Left ventricle myocardium inferior (tissue), 1 donor: ENCODE results near the gene PPP1R27. TPM values are rescaled to one million over a fixed set of nuclear protein-coding genes. Genes with fewer than 3 reads are reported as not detected.

ENCODE experiments used
- DNase-seq: peaks from one replicate; pipeline ENCODE4 v3.0.0-alpha.2; 2020
- H3K27ac ChIP-seq: fragments of 200-600 bp; replicated peaks from 2 replicates; pipeline ENCODE4 v1.8.0; 2021
- H3K27me3 ChIP-seq: fragments of 200-600 bp; 2 replicates; pipeline ENCODE4 v1.8.0; 2021; ENCODE audit warnings: low read depth
- H3K36me3 ChIP-seq: fragments of 200-600 bp; 2 replicates; pipeline ENCODE4 v1.8.0; 2021
- H3K4me1 ChIP-seq: fragments of 200-600 bp; 2 replicates; pipeline ENCODE4 v1.8.0; 2021
- H3K4me3 ChIP-seq: fragments of 200-600 bp; 2 replicates; pipeline ENCODE4 v1.8.0; 2021; ENCODE audit warnings: mild to moderate bottlenecking, moderate library complexity
- H3K9me3 ChIP-seq: fragments of 200-600 bp; replicated peaks from 2 replicates; pipeline ENCODE4 v1.8.0; 2021
- CTCF ChIP-seq: fragments of 200-600 bp; IDR thresholded peaks from 2 replicates; pipeline ENCODE4 v1.8.0; 2021; ENCODE audit warnings: antibody characterized with exemption, mild to moderate bottlenecking, borderline replicate concordance
- intact Hi-C: fragments of 100-400 bp; cut with micrococcal nuclease; formaldehyde crosslinking; loops from one replicate; pipeline ENCODE4 v1.11.0; 2022
- total RNA-seq: library from RNA; stranded (reverse); fragmentation: NEBNext Ultra II Directional; extraction: Animal tissue kit (Norgen Biotek cat#: 25700); gene quantifications from one replicate; pipeline ENCODE4 v1.2.1, GENCODE V29; 2021
- donor health status: DM: no; HTN: yes; CAD: no; lungs with severe emphysema.

The PPP1R27 gene
- total RNA-seq, 1 donor from 2014 or later: 0.25 TPM

DNA sequence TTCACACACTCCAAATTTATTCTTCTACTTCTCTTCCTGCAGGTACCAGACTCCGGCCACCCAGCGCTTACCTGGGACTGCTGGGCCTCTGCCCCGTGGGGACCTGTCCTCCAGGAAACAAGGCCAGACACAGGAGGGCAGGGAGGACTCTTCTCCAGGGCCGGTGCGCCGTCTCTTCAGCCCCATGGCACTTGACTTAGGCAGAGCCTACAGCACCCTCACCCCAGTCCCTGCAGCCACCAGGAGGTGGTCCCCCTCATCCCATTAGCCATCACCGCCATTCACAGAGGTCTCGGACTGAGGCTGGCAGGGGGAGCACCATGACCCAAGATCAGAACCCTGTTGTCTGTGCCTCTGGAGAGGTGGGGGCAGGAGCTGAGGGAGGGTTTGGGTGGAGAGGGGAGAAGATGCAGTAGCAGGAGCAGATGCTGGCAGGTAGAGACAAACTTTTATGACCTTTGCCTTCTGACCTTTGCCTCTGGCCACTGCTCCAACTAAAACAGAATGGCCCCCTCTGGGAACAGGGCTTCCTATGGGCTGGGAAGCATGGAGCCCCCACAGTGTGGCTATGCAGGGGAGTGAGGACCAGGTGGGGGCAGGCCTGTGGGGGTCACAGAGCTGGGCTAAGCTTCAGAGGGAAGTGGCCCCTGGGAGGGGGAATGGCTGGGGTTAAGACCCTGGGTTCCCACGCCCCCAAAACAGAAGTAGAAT is 32.6 kb downstream of the PPP1R27 start:
- no peaks in the 10 kb centered on the region for H3K9me3 ChIP-seq
- H3K27me3 ChIP-seq: peaks cover 81% of the 10 kb centered on the region
- no peak overlapping the region for H3K27ac ChIP-seq
- TF ChIP-seq CTCF: no peak
- no peaks in the 10 kb centered on the region for H3K36me3 ChIP-seq
- DNase-seq: no peak
- H3K4me1 ChIP-seq: peaks cover 17% of the 10 kb centered on the region
- no peak overlapping the region for H3K4me3 ChIP-seq
- intact Hi-C loops: no loop called here

DNA sequence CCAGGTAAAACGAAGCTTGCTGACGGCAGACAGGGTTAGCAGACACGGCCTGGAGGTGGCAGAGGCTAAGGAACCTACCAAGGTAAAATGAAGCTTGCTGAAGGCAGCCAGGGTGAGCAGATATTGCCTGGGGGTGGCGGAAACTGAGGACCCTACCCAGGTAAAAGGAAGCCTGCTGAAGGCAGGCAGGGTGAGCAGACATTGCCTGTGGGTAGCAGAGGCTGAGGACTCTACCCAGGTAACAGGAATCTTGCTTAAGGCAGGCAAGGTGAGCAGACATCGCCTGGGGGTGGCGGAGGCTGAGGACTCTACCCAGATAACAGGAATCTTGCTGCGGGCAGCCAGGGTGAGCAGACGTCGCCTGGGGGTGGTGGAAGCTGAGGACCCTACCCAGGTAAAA is 33.5 kb downstream of the PPP1R27 start:
- no peaks in the 10 kb centered on the region for H3K36me3 ChIP-seq
- no peaks in the 10 kb centered on the region for H3K9me3 ChIP-seq
- no peak overlapping the region for H3K4me3 ChIP-seq
- no peak overlapping the region for H3K27ac ChIP-seq
- TF ChIP-seq CTCF: no peak
- intact Hi-C loops: no loop called here
- peaks cover 17% of the 10 kb centered on the region for H3K4me1 ChIP-seq
- no peak for DNase-seq
- peaks cover 72% of the 10 kb centered on the region for H3K27me3 ChIP-seq

DNA sequence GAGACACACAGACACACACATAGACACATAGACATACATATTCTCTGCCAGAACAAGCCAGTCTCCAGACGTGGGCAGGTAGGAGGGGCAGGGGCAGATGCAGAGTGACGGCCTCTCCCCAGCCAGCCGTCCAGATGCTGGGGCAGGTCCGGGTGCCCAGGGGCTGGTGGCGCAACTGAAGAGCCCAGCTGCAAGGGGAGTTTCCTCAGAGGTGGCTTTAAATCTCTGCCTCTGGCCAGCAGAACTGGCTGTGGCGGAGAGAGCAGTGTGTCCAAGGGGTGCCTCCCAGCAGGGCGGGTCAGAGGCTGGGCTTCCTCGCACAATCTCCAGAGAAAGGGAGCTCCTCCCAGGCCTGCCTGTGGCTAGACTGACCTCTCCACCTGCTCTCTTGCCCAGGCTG is 40.3 kb downstream of the PPP1R27 start:
- Histone ChIP-seq H3K27me3 (peaks cover 24% of the 10 kb centered on the region), H3K4me1 (no peaks in the 10 kb centered on the region), H3K9me3 (no peaks in the 10 kb centered on the region), H3K36me3 (no peaks in the 10 kb centered on the region), H3K27ac (no peak overlapping the region), H3K4me3 (no peak overlapping the region)
- intact Hi-C loops: no loop called here
- no peak for TF ChIP-seq CTCF
- DNase-seq: no peak

GRCh38 chr17:81794074-81794476 is 40.8 kb downstream of the PPP1R27 start:
- Histone ChIP-seq H3K4me3 (no peak overlapping the region), H3K4me1 (no peaks in the 10 kb centered on the region), H3K9me3 (no peaks in the 10 kb centered on the region), H3K36me3 (no peaks in the 10 kb centered on the region), H3K27ac (no peak overlapping the region), H3K27me3 (peaks cover 20% of the 10 kb centered on the region)
- TF ChIP-seq CTCF: no peak
- no peak for DNase-seq
- intact Hi-C loops: no loop called here

DNA sequence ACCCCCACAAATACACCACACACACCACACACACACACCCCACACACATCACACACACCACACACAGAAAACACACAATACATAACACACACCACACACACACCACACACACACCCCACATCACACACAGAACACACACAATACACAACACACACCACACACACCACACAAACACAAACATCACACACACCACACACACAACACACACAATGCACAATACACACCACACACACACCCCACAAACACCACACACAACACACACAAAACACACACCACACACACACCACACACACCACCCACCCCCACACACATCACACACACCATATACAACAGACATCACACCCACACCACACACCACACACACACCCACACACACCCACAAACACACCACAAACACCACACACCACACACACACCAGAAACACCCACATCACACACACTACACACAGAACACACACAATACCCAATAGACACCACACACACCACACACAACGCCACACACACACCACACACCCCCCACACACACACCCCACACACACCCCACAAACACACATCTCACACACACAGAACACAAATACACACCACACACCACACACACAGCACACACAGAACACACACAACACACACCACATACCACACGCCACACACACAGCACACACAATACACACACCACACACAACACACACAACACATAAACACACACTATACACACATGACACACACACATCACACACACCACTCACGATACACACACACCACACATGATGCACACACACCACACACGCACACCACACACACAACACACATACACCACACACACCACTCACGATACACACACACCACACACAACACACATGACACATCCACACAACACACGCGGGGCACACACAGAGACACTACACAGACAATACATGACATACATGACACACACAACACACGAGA is 41.9 kb downstream of the PPP1R27 start:
- Histone ChIP-seq H3K4me1 (no peaks in the 10 kb centered on the region), H3K27ac (no peak overlapping the region), H3K36me3 (no peaks in the 10 kb centered on the region), H3K9me3 (no peaks in the 10 kb centered on the region), H3K4me3 (no peak overlapping the region), H3K27me3 (peaks cover 20% of the 10 kb centered on the region)
- no peak for TF ChIP-seq CTCF
- DNase-seq: no peak
- intact Hi-C loops: no loop called here

Other genes with a start within 250 kb of the PPP1R27 start
- 87.5 TPM for gene NPLOC4, start 197.9 kb downstream of the PPP1R27 start, total RNA-seq
- gene TSPAN10, start 197.9 kb downstream of the PPP1R27 start, total RNA-seq: 0.30 TPM
- gene PDE6G, start 178.5 kb downstream of the PPP1R27 start, total RNA-seq: not detected
- 18.4 TPM for gene OXLD1, start 168.4 kb downstream of the PPP1R27 start, total RNA-seq
- 5.6 TPM for gene CCDC137, start 168.3 kb downstream of the PPP1R27 start, total RNA-seq
- 9.0 TPM for gene ARL16, start 151.3 kb downstream of the PPP1R27 start, total RNA-seq
- 50.5 TPM for gene HGS, start 151.0 kb downstream of the PPP1R27 start, total RNA-seq
- 157 TPM for gene MRPL12, start 131.7 kb downstream of the PPP1R27 start, total RNA-seq
- gene SLC25A10, start 122.8 kb downstream of the PPP1R27 start, total RNA-seq: 8.2 TPM
- not detected for gene GCGR, start 30.9 kb downstream of the PPP1R27 start, total RNA-seq
- 110 TPM for gene MCRIP1, start 1.8 kb downstream of the PPP1R27 start, total RNA-seq
- 267 TPM for gene P4HB, start 25.5 kb upstream of the PPP1R27 start, total RNA-seq
- gene ARHGDIA, start 36.3 kb upstream of the PPP1R27 start, total RNA-seq: 95.1 TPM
- 32.1 TPM for gene ALYREF, start 56.5 kb upstream of the PPP1R27 start, total RNA-seq
- 161 TPM for gene ANAPC11, start 56.7 kb upstream of the PPP1R27 start, total RNA-seq
- 0.19 TPM for gene NPB, start 67.2 kb upstream of the PPP1R27 start, total RNA-seq
- gene PCYT2, start 76.3 kb upstream of the PPP1R27 start, total RNA-seq: 48.1 TPM
- gene SIRT7, start 83.1 kb upstream of the PPP1R27 start, total RNA-seq: 8.5 TPM
- 24.3 TPM for gene MAFG, start 92.7 kb upstream of the PPP1R27 start, total RNA-seq
- gene PYCR1, start 102.2 kb upstream of the PPP1R27 start, total RNA-seq: 3.8 TPM
- gene MYADML2, start 112.2 kb upstream of the PPP1R27 start, total RNA-seq: 7.2 TPM
- not detected for gene NOTUM, start 126.1 kb upstream of the PPP1R27 start, total RNA-seq
- gene ASPSCR1, start 142.6 kb upstream of the PPP1R27 start, total RNA-seq: 27.5 TPM
- 26.3 TPM for gene CENPX, start 187.8 kb upstream of the PPP1R27 start, total RNA-seq
- gene LRRC45, start 188.3 kb upstream of the PPP1R27 start, total RNA-seq: 4.3 TPM
- gene RAC3, start 196.6 kb upstream of the PPP1R27 start, total RNA-seq: 0.82 TPM
- gene DCXR, start 202.6 kb upstream of the PPP1R27 start, total RNA-seq: 219 TPM
- gene RFNG, start 216.8 kb upstream of the PPP1R27 start, total RNA-seq: 21.1 TPM
- 85.9 TPM for gene GPS1, start 216.8 kb upstream of the PPP1R27 start, total RNA-seq
- 64.6 TPM for gene DUS1L, start 230.8 kb upstream of the PPP1R27 start, total RNA-seq